Measurements from ENCODE around the gene WLS.
"Not testable (repeated sequence)": the region's sequence is repeated elsewhere in the genome, so short reads cannot be mapped to it uniquely, and the experiment has no call there.

WLS gene

DNA sequence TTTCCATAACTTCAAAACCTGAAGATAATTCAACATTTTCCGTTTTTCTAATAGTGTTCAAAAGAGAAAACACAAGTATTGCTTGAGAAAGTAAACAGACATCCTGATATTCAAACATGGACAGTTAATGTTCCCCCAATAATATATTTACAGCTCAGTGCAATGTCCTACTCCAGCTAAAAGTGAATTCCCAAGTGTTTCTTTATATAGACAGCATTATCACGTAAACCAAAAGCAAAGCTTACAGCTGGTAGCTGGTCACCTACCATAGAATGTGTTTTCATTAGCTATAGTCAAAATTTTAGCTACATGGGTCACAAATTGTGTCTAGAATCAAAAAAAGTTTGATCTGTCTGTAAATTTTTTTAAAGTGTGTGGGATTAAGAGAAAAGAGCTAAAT is 34.9 kb downstream of the WLS start:
- DNase-seq = no peak

GRCh38 chr1:68196676-68197075 is 35.6 kb downstream of the WLS start:
- DNase-seq = no peak

DNA sequence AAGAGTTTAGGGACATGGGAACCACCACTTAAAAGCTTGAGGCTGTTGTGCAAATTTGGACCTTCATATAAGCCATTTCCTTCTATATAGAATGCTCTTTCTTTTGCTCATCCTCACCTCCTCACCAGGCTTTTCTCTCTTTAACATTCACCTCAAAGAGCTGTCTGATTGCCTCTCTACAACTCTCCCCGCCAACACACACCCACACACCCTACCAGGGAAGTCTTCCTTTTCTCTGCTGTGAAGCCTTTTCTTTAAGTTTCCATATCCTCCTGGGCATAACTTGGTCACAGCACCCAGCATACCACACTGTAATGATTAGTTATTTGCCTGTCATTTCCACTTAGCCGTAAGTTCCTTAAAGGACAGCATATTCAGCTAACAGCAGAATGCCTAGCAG is 40.6 kb downstream of the WLS start:
- no peak for DNase-seq

- DNase-seq = no peak
These were observed 43.5 kb downstream of the WLS start for GRCh38 chr1:68188644-68189340.

GRCh38 chr1:68188060-68188538 is 44.2 kb downstream of the WLS start:
- DNase-seq = no peak

DNA sequence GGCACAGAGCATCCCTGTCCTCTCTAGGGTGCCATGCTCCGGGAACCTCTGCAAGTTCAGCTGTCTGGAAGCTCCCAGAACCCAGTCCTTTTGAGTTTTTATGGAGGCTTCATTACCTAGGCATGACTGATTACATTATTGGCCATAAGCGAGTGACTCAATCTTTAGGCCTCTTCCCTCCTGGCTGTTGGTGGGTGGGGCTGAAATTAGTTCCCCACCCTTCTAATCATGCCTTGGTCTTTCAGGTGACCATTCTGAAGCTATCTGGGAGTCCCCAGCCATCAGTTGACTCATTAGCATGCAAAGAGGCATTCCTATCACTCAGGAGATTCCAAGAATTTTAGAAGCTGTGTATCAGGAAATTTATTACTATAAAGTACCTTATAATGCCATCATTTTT is 46.6 kb downstream of the WLS start:
- DNase-seq = no peak

- DNase-seq = no peak
These were observed 48.4 kb downstream of the WLS start for GRCh38 chr1:68183895-68184294.

DNA sequence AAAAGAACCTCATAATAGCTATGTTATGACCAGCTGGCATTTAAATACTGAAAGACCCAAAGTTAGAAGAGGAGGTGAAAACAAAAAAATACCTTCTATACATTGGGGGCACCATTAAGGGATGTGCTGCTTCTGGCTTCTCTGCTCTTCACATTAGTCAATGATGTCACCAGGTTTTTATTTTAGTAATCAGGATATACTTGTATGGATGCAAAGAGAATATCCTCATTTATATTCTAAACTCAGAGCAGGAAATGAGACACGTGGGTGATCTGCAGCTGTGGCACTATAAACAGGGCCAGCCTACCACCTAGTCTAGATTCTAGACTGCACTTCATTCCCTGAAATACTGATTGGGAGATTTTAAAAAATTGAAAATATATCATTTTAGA is 51.2 kb downstream of the WLS start:
- no peak for DNase-seq

DNA sequence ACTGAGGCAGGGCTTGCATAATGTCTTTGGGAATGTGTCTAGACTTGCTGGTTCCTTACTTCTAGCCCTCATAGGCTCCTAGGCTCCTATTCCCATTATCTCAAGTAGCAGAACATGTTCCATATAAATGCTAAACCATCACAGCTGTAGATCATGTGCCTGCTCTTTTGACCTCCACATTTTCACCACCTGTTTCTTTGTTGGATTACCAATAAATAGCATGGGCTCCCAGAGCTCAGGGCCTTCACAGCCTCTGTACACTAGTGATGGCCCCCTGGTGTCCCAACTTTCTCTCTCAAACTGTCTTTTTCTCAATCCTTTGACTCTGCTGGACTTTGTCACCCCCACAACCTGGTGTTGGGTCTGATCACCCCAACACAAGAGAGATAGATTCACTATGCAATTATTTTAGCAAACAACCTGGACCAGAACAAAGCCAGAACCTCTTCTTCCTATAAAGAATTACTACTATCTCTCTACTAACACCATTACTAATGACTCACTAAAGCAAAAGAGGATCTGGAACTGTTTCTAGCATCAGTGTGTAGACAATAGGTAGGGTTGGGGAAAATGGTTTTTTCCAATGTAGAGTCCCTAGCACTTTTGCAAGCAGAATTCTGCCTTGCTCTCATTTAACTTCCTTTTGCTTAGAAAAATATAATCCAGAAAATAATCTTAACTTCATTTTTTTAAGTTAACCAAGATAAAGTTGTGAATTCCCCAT is 51.7 kb downstream of the WLS start:
- no peak for DNase-seq

DNA sequence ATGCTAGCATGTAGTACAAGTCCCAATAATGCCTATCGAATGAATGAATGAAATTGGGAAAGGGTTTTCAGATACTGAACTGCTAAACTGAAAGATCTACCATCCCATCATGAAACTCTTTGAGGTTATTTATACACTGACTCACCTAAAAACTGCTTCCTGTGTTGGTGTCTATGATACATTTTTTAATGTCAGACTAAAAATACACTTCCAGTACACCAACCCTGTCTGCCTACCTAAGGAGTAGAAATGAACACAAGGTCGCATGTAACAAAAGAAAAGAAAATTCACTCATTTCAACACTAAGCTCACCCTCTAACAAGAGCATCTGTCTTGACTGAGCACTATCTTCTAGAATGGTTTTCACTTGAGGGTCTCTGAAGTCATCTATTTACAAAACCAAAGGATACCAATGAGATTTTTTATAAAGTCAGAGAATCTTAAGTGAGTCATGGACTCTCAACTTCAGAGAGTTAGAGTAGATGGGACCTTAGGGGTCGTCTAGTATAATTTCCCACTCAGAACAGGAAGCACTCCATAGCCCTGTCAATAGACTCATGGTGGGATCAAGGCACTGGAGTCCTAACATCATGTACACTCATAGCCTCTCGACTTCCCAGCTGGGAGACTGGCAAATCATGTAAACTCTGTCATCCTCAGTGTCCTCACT is 53.4 kb downstream of the WLS start:
- no peak for DNase-seq

DNA sequence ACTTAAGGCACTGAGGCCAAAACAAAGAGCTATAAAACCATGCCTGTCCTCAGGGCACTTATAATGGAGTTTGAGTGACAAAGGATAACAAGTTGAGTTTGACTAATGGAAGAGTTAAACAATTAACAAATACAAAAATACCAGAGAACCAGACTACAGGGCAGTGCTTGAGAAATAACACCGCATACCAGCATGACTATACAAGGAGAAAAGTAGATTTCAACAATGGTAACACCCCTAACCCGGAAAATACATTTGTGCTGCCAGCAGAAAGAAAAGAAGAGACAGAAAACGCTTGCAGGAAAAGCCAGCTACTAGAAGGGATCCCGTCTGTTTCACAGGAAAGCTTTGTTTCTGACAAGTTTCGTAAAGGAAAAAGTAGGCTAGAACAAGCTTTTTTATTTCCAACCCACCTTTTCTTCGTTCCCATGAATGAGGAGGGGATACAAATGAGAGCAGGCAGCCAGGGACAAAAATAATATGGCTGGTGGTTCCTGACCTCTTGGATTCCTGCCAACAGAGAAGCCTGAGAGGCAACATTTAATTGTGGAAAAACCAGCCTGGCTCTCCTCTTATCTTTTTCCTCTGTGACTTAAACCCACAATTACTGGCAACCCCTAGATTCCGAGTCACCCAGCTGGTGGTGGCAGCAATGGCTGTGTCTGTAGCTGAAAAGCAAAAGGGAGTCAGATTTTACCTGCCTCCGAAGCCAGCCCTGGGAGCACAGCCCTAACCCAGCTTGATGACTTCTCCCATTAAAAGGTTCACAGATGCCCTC is 56.5 kb downstream of the WLS start:
- no peak for DNase-seq

DNA sequence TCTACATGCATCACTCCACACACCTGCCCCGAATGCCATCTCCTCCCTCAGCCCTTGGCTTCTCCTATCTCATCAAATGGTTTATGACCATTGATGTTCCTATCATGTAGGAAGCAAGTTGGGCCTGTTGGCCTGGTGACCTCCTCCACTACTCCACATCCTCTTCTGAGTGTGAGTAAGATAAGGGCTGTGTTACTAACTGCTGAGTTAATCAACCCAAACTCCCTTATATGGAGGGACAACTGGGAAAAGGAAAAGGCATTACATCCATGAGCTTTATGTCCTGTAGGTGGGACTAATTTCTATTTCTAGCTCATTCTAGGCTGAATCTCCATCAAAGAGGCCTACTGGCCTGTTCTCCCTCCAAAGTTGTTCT is 57.6 kb downstream of the WLS start:
- DNase-seq = no peak

DNA sequence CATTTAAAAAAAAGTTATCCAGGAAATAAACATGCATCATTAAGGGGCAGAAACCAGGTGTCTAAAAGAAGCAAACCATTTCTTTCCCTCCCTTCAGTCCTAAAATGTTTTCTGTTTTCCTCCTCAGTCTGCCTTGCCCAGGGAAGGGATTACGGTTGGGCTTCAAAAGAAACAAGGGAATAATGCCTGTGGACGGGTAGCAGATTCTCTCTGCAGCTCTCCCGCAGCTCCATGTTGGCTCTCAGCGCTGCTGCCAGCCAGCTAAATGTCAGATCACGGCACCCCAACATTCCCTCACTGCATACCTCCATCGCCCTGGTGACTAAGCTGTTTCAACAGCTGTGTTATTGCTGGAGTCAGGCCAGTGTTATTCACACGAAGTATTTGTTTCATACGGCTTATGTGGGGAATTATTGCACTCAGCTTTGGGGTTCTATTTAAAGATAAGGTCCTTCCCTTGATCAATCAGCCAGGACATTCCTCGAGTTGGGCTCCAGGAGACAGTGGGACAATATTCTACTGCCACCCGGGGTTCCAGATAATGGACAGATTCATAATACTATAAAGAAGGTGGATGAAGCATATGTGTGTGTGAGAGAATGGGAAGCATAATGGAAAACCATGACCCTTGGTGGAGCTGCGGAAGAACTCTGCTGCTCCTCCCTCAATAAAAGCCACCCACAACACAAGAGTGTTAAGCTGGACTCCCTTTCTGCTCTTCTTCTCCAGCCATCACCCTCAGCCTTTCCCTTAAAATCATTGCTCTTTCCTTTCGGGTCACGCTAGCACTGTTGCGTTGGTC is 58.2 kb downstream of the WLS start:
- DNase-seq = peak; percentile 33

- DNase-seq = no peak
These were observed 58.9 kb downstream of the WLS start for GRCh38 chr1:68173283-68173935.

DNA sequence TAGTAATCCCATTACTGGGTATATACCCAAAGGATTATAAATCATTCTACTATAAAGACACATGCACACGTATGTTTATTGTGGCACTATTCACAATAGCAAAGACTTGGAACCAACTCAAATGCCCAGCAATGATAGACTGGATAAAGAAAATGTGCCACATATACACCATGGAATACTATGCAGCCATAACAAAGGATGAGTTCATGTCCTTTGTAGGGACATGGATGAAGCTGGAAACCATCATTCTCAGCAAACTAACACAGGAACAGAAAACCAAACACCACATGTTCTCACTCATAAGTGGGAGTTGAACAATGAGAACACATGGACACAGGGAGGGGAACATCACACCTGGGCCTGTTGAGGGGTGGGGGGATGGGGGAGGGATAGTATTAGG is 60.5 kb downstream of the WLS start:
- not testable (repeated sequence) for DNase-seq

DNA sequence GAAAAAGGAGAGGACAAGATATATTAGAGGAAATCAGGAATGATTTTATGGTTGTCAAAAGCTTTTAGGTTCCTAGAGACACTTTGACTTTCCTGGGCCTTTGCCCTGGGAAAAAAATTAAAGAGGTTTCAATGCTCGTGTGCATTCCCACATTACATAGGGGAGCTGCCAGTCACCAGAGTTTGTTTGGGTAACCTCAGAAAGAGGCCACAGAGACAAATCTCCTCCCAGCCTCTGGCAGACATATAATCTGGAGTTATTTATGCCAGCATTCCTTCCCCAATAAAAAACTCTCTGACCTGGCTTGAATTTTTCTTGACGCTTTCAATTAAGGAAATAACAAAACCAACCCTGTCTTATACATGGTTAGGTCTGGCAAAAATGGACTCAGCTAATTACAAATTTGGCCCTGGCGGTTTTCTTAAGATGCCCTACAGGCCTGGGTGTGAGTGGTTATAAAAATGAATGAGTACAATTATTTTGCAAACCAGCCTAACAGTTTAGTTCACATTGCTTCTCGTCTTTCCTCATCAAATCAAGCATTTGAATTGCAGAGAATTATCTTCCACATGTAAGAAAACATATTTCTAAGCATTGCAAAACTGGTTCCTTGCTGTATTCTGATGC is 63.7 kb downstream of the WLS start:
- no peak for DNase-seq

- DNase-seq = no peak
These were observed 65.1 kb downstream of the WLS start for GRCh38 chr1:68167211-68167610.

GRCh38 chr1:68166348-68166747 is 66.0 kb downstream of the WLS start:
- no peak for DNase-seq

DNA sequence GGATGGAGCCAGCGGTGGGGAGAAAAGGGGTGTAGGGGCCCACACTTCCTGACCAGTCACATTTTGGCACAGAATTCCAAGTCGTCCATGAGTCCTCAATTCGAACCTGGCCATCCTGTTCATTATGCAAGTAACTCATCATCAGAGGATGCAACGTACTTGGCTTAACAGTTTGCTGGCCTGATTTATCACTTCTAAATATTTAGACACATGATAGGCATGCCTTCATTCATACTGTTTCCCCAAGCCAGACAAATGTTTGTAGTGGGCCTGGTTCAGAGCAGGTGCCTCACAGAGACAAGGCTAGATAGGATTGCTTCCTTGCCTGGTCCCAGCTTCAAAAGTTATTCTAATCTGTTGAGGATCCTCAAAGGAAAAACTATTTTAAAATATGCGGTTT is 66.7 kb downstream of the WLS start:
- no peak for DNase-seq

- no peak for DNase-seq
These were observed 67.4 kb downstream of the WLS start for GRCh38 chr1:68164918-68165317.

- DNase-seq = no peak
These were observed 69.1 kb downstream of the WLS start for GRCh38 chr1:68163220-68163619.

All from NCI-H82 (cell line).